GM13976 (cell line): Measurements from ENCODE around the gene GALNT1.

Source experiments
- DNase-seq: peaks from one replicate; pipeline ENCODE4 v3.0.0; 2012; ENCODE audit warnings: low spot score
- CTCF ChIP-seq: IDR thresholded peaks from 2 replicates; pipeline ENCODE4 v1.5.1; 2012; ENCODE audit warnings: borderline replicate concordance, mild to moderate bottlenecking; ENCODE audit not compliant: insufficient read depth; ENCODE audit errors: extremely low read depth, missing control alignments, control extremely low read depth
- in situ Hi-C: fragments of 300-500 bp; cut with MboI; formaldehyde crosslinking; loops from one replicate; pipeline ENCODE4 v1.12.0; 2022; ENCODE audit warnings: low sequenced_read_pairs, mixed read lengths, inconsistent platforms; ENCODE audit not compliant: unreplicated experiment

GALNT1 gene

GRCh38 chr18:35673682-35674081 lies 92.1 kb downstream of the GALNT1 start:
- TF ChIP-seq CTCF, result no peak
- DNase-seq, result no peak
- in situ Hi-C loops, result no loop called here

- no peak for TF ChIP-seq CTCF
- in situ Hi-C loops, result no loop called here
- no peak for DNase-seq
Measured at GRCh38 chr18:35680139-35680551, 98.6 kb downstream of the GALNT1 start.

- no peak for TF ChIP-seq CTCF
- in situ Hi-C loops, result no loop called here
- no peak for DNase-seq
Measured at GRCh38 chr18:35682281-35682867, 100.8 kb downstream of the GALNT1 start.

GRCh38 chr18:35683021-35683420 lies 101.5 kb downstream of the GALNT1 start:
- DNase-seq, result no peak
- in situ Hi-C loops, result no loop called here
- TF ChIP-seq CTCF, result no peak

- peak; percentile 37 for DNase-seq
- TF ChIP-seq CTCF, result no peak
- in situ Hi-C loops, result no loop called here
Measured at GRCh38 chr18:35688757-35689156, 107.2 kb downstream of the GALNT1 start.

GRCh38 chr18:35689728-35690127 lies 108.2 kb downstream of the GALNT1 start:
- no peak for DNase-seq
- no peak for TF ChIP-seq CTCF
- in situ Hi-C loops, result no loop called here

GRCh38 chr18:35691625-35692024 lies 110.1 kb downstream of the GALNT1 start:
- DNase-seq, result no peak
- no peak for TF ChIP-seq CTCF
- in situ Hi-C loops, result no loop called here
